GM10266 (cell line): ENCODE measurements around the gene VPS39.

Source experiments
- DNase-seq: peaks from one replicate; pipeline ENCODE4 v3.0.0; 2012; ENCODE audit errors: extremely low spot score
- TF ChIP-seq, protein P1 (sequence below): IDR thresholded peaks from 2 replicates; pipeline ENCODE4 v1.5.1; 2012; ENCODE audit warnings: mild to moderate bottlenecking, low read depth; ENCODE audit not compliant: control insufficient read depth, insufficient read depth; ENCODE audit errors: missing control alignments

Gene VPS39

DNA sequence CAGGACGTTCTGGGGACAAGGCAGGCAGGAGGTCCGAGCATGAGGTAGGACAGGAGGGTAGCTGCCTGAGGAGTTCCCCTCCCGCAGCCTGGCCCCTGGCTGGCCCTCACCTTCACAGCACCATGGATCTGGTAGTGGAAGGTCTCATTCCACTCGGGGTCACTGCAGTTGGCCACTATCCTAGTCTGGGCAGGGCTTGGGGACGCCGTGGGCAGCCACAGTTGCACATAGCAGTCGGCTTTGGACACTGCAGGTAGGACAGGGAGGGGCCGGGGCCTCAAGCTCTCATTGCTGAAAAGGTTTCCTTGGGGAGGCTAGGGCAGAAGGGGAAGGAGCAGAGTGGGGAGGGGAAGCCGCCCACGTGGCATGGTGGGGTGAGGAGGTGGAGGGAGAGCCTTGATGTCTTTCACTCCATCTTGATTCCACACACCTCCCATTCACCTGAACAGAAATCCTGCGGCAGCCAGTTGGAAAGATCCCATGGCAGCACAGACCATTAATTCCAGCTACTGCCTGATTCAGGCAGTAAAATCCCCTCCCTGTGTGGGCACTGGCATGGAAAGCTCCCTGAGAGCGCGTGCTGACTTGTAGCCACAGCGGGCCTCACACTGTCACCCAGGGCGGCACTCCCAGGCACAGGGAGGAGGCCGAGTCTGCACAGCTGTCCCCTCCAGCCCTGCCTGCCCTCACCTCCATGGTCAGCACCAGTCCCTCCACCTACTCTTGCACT, 53.7 kb downstream of the VPS39 start:
- TF ChIP-seq, protein P1, sequence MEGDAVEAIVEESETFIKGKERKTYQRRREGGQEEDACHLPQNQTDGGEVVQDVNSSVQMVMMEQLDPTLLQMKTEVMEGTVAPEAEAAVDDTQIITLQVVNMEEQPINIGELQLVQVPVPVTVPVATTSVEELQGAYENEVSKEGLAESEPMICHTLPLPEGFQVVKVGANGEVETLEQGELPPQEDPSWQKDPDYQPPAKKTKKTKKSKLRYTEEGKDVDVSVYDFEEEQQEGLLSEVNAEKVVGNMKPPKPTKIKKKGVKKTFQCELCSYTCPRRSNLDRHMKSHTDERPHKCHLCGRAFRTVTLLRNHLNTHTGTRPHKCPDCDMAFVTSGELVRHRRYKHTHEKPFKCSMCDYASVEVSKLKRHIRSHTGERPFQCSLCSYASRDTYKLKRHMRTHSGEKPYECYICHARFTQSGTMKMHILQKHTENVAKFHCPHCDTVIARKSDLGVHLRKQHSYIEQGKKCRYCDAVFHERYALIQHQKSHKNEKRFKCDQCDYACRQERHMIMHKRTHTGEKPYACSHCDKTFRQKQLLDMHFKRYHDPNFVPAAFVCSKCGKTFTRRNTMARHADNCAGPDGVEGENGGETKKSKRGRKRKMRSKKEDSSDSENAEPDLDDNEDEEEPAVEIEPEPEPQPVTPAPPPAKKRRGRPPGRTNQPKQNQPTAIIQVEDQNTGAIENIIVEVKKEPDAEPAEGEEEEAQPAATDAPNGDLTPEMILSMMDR = no peak
- no peak for DNase-seq

DNA sequence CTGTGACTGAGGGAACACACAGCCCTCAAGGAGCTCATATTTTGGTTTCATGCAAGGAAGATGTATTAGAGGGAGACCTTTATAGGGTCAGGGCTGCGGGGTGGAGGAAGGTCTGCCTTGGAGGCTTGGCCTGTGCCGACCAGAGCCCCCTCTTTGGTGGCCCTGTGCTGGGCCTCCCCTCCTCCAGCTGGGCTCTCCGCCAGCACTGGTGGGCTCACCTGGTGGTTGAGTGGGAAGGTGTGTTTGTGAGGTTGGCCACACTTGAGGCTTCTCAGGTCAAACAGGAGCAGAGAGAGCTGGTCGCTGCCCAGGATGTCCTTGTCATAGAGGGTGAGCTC, 54.3 kb downstream of the VPS39 start:
- no peak for DNase-seq
- TF ChIP-seq, protein P1 = no peak

DNA sequence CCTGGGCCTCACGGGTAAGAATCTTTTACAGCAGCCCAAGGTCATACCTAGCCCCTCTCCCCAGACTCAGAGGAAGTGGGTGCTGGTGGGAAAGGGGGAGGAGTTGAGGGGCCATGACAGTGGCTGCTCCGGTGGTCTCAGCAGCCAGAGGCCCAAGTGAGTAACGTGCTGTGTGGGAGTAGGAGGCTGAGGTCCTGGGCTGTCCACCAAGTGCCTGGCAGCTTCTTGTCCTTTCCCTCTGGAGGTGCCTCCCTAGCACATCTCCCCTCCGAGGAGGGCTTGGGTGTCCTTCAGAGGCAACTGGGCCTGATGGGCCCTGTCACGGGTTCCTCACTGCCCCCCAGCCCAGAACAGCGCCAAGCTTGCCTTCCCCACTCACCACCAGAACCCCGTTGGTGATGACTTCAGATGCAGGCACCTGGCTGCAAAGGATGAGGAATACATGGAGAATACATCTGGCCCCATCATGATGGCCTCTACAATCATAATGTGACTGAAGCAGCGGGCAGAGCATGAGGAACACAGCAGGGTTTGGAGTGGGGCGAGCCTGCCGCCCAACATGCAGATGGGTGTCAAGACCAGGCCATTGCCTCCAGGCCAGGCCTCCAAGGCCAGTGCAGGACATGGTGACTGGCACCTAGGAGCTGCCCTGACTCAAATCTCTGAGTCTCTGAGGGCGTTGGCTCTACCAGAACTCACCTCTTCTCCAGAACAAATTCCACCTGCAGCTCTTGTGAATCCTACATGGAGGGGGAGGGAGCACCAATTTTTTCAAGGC, 55.0 kb downstream of the VPS39 start:
- TF ChIP-seq, protein P1 = no peak
- DNase-seq = no peak

DNA sequence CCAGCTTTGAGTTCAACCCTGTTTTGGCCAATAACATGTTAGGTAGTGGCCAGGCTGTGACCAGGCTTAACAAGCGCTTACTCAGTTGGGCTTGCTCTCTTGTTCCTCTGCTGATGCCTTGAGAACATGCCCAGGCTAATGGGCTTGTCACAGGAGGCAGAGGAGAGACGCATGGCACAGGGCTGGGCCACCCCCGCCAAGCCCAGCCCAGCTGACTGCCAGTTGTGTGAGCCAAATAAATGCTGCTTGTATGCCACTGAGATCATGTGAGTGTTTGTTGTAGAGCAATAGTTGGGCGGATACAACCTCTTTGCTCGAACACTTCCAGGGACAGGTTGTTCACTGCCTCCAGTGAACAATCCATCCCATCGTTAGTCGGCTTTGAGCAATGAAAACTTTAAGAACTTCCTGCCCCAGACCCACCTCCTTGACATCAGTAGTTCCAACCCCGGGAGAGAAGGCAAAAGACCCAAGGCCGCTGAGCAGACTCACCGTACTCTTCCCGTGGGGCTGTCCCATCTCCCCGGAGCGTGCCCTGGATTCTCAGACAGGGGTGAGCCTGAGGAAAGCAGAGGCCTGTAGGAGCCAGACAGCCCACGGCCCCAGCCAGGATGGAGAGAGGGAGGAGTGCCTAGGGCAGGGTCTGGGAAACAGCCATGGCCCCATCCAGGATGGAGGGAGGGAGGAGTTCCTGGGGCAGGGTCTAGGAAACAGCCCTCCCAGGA, 55.7 kb downstream of the VPS39 start:
- no peak for DNase-seq
- TF ChIP-seq, protein P1 = no peak

DNA sequence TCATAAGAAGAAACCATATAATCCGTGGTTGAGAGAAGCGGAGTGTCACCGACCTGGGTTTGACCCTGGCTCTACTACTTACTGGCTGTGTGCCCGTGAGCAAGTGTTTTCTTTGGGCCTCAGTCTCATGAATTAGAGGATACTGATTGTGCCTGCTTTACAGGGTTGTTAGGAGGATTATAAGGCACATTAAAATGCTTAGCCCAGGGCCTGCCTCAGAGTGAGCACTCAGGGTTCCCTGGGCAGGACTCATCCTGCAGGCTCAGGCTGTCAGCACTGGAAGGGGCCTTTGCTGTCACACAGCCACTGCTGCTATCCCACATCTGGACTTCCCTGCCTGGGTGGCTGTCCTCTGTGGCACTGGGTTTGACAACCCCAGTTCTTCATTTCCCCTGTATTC, 56.4 kb downstream of the VPS39 start:
- TF ChIP-seq, protein P1 = no peak
- DNase-seq = no peak

DNA sequence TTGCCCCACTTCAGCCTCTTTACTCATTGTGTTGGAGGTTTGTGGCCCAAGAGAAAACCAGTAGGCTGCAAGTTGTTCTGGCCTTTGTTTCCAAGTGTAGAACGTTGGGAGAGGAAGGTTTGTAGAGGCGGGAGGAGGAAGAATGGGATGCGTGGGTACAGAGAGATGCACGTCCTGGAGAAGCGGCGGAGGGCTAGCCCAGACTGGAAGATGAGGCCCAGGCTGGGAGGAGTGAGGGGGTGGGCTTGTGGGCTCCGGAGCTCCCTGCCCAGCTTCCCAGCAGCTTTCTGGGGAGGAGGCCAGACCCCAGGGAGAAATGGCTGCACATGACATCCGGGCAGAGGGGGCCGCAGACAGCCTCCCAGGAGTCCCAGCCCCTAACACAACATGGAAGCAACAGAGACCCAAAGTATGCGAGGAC, 57.0 kb downstream of the VPS39 start:
- no peak for DNase-seq
- TF ChIP-seq, protein P1 = no peak
